PC-3 (cell line): ENCODE measurements around the gene STARD9.

Experiments
- EZH2phosphoT487 ChIP-seq: fragments of 300-600 bp; sonication (generic); IDR thresholded peaks from 2 replicates; pipeline ENCODE4 v1.6.1; 2018; ENCODE audit warnings: mild to moderate bottlenecking, antibody characterized with exemption, low read length, borderline replicate concordance
- TF ChIP-seq, protein P1 (sequence below): fragments of 300-600 bp; sonication (generic); conservative IDR thresholded peaks from 2 replicates; pipeline ENCODE4 v1.5.1; 2017; ENCODE audit warnings: antibody characterized with exemption, low read depth, mild to moderate bottlenecking, low read length

DNA sequence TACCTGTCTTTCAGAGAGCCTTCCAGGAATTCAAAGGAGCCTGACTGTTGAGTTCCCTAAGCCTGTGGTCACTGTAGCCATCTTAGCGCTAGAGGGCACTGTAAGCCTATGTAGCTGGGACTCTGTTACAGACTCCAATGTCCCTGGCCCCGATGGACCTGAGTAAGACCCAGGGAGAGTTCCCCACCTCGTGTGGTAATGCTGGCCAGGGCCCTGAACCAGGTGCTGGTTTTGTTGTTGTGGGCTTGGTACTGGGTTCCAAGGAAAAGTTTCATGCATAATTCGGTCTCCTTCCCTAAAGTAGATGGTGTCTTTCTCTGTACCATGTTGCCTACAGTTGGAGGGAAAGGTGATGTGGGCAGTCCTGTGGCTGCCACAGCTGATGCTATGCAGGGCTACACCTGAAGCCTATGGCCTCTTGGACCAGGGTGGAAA lies 129.1 kb downstream of the STARD9 start:
- TF ChIP-seq EZH2phosphoT487 = no peak
- TF ChIP-seq, protein P1, sequence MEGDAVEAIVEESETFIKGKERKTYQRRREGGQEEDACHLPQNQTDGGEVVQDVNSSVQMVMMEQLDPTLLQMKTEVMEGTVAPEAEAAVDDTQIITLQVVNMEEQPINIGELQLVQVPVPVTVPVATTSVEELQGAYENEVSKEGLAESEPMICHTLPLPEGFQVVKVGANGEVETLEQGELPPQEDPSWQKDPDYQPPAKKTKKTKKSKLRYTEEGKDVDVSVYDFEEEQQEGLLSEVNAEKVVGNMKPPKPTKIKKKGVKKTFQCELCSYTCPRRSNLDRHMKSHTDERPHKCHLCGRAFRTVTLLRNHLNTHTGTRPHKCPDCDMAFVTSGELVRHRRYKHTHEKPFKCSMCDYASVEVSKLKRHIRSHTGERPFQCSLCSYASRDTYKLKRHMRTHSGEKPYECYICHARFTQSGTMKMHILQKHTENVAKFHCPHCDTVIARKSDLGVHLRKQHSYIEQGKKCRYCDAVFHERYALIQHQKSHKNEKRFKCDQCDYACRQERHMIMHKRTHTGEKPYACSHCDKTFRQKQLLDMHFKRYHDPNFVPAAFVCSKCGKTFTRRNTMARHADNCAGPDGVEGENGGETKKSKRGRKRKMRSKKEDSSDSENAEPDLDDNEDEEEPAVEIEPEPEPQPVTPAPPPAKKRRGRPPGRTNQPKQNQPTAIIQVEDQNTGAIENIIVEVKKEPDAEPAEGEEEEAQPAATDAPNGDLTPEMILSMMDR = peak; percentile 97
